GM12801 (cell line): ENCODE measurements around the gene PTPN7.

ENCODE experiments used
- TF ChIP-seq, protein P1 (sequence below): IDR thresholded peaks from one replicate; pipeline ENCODE4 v1.5.1; 2011; ENCODE audit warnings: control low read depth; ENCODE audit not compliant: insufficient read length; ENCODE audit errors: extremely low read depth

The PTPN7 gene

DNA sequence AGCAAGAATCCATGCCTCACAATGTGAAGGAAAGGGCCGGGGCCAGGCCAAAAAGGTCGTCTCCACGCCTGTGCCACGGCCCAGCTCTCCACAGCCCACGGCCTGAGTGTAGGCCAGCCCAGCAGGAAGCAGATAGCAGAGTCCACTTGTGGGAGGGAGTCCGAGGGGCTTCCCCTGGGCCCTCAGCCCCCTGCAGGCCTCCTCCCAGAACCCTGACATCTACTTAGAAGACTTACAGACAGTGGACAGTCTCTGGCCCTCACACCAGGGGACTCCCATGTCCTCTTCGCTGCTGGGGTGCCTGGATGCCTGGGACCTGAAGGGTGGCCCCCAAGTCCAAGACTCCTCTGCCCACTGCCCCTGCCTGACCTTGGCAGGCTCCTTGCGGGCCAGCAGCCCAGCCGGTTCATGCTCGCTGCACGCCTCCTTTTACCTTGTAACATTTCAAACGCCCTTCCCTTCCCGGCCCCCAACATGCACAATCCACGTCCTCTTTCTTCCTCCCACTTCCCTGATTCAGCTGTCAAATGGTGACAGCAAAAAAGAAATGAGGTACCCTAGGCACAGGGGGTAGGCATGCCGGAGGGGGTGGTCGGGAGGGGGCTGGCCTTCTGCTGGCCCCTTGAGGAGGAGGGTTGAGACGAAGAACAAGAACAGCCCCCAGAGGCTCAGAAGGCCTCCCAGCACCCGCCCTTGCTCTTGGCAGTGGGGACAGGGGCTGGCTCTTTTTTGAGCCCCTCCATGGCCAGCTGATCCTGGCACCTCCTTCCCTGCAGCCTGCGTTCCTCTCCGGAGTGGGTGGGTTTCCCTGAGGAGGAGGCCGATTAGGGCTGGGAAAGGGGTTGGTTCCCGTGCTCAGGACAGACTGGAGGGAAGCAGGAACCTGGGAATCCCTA, 997 bp upstream of the PTPN7 start:
- TF ChIP-seq, protein P1, sequence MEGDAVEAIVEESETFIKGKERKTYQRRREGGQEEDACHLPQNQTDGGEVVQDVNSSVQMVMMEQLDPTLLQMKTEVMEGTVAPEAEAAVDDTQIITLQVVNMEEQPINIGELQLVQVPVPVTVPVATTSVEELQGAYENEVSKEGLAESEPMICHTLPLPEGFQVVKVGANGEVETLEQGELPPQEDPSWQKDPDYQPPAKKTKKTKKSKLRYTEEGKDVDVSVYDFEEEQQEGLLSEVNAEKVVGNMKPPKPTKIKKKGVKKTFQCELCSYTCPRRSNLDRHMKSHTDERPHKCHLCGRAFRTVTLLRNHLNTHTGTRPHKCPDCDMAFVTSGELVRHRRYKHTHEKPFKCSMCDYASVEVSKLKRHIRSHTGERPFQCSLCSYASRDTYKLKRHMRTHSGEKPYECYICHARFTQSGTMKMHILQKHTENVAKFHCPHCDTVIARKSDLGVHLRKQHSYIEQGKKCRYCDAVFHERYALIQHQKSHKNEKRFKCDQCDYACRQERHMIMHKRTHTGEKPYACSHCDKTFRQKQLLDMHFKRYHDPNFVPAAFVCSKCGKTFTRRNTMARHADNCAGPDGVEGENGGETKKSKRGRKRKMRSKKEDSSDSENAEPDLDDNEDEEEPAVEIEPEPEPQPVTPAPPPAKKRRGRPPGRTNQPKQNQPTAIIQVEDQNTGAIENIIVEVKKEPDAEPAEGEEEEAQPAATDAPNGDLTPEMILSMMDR = no peak

DNA sequence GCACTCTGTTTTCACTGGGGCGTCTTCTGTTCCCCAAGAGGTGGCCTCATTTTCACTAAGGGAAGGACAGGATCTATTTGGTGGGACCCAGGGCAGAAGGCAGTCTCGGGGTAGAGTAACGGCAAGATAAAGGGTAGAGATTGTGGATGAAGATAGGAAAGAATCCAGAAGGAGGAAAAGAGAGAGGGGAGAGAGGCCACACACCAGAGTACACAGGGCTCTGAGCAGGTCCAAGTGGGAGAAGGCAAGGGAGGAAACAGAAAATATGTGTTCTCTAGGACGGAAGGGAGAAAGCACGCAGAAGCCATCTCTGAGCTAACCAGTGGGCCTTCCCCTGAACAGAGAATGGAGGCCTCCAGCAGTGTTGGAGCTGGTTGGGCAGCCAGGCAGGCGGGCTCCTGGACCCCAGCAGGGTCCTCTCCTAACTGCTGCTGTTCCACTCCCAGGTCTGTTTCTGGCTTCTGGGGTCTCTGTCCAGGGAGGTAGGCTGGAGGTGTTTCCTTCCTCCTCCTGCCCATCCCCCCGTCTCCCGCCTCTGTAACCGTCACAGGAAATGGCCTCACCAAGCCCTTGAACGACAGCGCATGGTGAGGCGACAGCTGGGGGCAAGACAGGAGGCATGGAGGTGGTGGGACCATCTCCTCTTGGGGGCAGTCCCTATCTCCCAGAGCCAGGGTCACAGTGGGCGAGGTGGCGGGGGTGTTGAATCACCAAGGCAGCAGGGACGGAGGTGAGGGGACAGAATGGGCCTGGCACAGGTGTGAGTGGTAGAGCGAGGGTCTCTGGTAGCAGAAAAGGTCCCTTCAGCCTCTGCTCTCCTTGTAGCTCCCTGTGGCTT, 649 bp downstream of the PTPN7 start:
- TF ChIP-seq, protein P1 = no peak

DNA sequence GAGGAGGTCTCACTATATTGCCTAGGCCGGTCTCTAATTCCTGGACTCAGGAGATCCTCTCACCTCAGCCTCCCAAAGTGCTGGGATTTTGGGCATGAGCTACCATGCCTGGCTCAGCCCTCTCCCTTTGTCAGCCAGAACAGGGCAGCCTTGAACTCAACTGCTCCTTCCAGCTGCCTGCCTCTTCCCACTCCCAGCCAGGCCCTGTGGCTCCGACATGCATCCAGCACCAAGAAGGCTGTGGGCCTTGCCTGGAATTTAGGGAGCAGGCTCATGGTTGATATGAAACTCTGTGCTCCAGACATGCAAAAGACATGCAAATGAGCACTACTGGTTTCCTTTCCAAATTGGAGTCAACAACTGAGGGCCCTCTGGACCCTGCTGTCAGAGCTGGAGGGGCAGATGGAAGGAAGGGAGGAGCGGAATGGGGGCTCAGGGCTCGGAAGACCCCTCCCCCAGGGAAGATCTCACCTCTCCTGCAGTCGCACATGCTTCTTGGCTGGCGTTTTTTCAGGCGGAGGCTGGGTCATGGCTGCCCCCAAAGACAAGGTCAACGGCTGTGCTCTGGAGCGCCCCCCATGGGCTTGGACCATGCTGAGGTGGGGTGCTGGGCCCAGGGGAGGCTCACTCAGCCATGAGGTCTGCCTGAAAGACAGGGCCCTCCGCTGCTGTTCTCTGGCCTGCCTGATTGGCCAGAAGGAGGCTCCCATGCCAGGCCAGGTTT, 1.4 kb downstream of the PTPN7 start:
- TF ChIP-seq, protein P1 = no peak

DNA sequence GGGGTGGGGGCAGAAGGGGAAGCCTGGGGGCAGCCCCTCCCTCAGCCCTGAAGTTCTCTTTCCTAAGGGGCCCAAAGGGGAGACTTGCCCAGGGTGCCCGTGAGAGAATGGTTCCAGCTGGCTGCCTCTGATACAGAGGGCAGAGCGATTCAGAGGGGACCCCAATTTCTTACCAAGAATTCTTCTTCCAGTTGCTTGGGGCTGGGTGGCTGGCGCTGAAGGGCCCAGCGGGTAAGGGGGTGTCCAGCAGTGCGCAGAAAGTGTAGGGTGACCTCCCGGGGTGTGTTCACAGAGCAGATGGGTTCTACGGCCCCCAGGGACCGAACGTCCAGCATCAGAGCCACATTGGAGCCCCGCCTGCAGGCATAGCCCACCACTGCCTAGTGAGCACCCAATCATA, 2.5 kb downstream of the PTPN7 start:
- TF ChIP-seq, protein P1 = no peak

DNA sequence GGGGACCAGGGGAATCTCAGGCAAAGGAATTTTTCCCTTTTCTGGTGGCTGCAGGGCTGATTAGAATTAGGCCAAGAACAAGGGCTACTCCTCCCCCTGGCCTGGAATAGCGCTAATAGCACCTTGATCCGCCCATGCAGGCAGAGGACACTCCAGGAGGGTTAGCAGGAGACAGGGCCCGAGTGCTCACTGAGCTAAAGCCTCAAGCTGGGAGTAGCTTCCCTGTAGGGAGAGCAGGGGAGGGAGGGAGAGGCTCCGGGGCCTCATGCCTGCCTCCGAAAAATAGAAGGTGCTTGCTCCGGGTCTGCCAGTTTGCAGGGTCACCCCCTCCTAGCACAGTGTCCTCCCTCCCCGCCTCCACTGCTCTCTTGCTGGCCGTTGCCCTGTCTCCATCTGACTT, 3.8 kb downstream of the PTPN7 start:
- TF ChIP-seq, protein P1 = no peak

DNA sequence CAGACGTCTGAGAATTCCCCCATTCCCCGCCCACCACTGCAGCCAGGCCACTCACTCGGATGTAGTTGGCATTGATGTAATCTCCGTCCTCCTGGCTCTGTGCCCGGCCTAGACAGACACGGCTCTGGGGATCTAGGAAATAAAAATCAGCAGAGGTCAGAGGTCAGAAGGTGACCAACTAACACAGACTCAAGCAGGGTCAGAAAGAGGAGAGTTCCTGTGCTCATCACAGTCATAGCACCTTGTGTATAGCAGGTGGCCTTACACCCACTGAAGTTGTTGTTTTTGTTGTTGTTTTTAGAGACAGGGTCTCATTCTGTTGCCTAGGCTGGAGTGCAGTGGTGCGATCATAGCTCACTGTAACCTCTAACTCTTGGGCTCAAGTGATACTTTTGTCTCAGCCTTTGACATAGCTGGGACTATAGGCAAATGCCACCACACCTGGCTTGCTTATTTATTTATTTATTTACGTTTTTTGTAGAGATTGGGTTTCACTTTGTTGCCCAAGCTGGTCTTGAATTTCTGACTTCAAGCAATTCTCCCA, 4.9 kb downstream of the PTPN7 start:
- TF ChIP-seq, protein P1 = no peak
